Inferior parietal cortex (tissue), 1 donor: ENCODE results near the gene UTP11.

Experiments used
- DNase-seq: peaks from one replicate; pipeline ENCODE4 v3.0.0-alpha.2; 2016; ENCODE audit errors: extremely low spot score

Gene UTP11

GRCh38 chr1:38046333-38046883 lies 33.9 kb downstream of the UTP11 start, which contains the start of gene POU3F1:
Gene POU3F1, minus strand, starts transcription at chr1:38046793. Its CDS starts 50 bp downstream, at chr1:38046743.
- DNase-seq: no peak

- DNase-seq: peak; percentile 79
Measured at GRCh38 chr1:38046884-38047602, 34.5 kb downstream of the UTP11 start.

DNA sequence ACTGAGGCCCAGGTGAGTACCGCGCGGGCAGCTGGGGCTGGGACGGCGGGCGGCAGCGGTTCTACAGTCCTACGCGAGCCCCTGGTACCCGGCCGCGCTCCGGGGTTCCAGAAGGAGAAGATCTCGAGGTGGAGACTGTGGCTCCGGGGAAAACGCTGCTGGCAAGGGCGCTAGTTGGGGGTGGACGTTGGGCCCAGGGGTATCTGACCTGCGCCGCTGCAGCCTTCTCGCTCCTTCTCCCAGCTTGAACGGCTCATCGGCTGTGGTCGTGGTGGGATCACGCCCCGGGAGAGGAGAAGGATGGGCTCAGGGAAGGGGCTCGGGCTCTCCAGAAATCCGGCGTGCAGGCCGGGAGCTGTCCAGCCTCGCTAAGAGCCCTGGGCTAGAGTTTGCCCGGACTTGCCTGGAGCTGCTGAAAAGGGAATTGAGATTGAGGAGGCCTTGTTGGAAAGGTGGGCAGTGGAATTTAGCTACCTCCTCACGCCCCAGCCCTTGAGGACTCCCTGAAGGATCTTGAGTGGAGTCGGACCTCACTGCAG lies 35.1 kb downstream of the UTP11 start:
- DNase-seq: no peak

GRCh38 chr1:38050397-38051078 lies 38.0 kb downstream of the UTP11 start:
- DNase-seq: no peak

DNA sequence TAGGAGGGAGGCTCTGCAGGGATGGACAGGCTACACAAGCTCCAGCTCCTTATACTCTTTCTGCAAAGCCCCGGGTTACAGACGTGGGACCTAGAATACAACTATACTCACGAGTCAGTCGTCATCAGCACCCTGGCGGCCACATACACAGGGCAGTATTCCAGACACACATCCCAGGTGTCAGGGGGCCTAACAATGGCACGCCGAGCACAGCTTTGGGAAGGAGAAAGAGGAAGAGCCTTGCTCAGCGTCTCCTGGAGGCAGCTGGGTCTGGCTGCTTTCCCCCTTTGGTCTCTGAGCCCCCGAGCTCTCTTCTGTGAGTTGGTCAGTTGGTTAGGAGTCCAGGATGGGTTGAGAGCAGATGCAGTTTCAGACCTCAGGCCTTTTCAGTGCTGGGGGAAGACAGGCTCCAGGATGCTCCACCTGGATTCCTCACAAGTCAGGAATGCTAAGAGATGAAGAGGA lies 38.6 kb downstream of the UTP11 start:
- DNase-seq: no peak

DNA sequence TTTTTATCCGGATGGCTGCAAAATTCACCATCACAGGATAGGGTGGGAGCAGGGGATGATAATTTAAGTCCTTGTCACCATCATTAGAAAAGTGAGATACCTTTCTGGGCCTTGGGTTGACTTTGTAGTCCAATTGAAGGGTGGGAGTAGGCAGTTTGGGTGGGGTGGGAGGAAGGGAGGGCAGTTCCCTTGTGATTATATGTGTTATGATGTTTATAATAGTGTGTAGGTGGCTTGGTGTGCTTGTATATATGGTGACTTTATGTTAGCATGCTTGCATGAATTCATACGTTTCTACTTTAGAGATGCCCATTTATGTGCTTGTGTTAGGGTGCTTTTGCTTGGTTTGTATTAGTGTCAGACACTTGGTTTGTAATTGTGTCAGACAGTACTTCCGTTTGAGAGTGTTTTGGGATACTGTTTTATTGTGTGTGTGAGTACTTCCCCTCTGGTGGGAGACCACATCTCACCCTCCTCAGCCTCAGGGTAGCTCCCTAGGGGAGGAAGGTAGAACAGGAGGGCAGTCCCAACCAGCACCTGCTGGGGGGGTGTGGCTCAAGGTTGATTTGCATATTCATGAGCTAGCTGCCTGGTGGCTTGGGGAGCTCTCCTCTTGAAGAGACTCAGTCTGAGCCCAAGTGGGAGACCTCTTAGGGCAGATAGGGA lies 40.3 kb downstream of the UTP11 start:
- no peak for DNase-seq

DNA sequence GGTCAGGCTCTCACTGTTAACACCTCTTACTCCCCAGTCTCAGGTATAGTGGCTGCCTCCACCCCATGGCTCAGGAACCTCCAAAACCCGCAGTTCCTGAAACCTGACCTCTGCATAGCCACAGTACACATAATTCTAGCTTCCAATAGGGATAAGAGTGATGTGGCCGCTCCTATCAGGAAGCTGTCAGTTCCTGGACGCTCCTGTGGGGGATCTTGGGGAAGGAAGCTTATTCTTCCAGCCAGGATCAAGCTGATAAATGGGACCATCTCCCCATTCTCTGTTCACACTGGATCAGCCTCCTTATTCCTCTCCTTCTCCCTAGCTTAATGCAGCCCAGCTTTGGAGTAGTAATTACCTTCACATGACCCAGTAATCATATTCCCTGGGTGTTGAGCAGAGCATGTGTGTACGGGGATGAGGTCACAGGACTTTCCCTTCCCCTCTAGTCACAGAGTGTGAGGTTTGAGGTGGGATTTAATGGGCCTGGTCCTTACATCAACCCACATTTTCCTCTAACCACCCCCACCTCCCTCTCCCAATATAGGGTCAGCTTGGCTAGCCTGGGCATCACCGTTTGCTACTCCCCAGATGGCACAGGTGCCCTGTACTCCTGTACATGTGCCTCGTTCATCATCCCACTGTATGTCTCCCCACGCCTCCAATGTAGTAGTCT lies 41.0 kb downstream of the UTP11 start:
- no peak for DNase-seq

DNA sequence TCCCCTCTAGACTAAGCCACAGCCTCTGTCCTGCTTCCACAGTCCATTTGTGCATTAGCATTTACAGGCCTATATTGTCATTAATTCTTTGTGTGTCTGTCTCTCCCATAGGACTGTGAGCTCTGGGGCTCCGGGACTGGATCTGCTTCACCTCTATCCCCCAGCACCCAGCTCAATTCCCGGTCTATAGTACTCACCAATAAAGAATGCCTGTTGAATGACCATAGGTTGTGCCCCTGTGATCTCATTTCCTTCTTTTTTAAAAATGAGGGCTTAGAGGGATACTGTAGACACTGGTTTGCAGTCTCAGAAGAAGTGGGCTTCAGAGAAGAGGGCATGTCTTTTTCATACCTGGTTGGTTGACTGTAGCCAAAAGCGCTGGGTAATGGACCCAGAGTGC lies 42.9 kb downstream of the UTP11 start:
- no peak for DNase-seq

GRCh38 chr1:38055965-38056364 lies 43.4 kb downstream of the UTP11 start:
- DNase-seq: no peak

GRCh38 chr1:38059635-38060250 lies 47.2 kb downstream of the UTP11 start:
- no peak for DNase-seq

DNA sequence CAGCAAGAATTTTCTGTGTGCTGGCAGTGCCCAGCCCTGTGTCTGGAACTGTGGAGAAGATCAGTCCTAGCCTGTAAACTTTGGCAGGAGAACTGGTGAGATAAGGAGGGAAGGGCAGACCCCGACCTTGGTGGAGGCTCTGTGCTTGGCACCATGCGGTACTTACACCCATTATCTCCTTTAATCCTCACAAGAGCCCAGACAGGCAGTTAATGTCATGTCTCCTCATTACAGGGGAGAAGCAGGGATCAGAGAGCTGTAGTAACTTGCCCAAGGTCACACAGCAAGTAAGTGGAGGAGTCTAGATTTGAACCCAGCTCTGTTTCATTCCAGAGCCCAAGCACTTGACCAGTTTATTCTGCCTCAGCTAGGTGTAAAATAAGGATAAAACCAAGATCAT lies 48.0 kb downstream of the UTP11 start:
- no peak for DNase-seq

DNA sequence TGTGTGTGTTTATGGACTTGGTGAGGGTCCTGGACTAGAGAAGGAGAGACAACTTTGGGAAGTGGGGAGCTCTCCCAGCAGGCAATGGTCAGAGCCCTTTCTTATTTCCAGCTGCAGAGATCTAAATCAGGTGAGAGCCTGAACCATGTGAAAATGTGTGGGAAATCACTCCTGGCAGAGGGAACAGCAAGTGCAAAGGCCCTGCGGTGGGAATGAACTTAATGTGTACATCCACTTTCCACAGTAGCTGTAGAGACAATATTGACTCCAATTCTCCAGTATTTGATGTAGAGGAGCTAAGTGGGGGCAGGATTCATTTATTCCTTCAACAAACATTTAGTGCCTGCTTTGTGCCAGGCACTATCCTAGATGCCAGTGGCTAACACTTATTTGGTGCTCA lies 48.8 kb downstream of the UTP11 start:
- no peak for DNase-seq

- no peak for DNase-seq
Measured at GRCh38 chr1:38061883-38062328, 49.4 kb downstream of the UTP11 start.

DNA sequence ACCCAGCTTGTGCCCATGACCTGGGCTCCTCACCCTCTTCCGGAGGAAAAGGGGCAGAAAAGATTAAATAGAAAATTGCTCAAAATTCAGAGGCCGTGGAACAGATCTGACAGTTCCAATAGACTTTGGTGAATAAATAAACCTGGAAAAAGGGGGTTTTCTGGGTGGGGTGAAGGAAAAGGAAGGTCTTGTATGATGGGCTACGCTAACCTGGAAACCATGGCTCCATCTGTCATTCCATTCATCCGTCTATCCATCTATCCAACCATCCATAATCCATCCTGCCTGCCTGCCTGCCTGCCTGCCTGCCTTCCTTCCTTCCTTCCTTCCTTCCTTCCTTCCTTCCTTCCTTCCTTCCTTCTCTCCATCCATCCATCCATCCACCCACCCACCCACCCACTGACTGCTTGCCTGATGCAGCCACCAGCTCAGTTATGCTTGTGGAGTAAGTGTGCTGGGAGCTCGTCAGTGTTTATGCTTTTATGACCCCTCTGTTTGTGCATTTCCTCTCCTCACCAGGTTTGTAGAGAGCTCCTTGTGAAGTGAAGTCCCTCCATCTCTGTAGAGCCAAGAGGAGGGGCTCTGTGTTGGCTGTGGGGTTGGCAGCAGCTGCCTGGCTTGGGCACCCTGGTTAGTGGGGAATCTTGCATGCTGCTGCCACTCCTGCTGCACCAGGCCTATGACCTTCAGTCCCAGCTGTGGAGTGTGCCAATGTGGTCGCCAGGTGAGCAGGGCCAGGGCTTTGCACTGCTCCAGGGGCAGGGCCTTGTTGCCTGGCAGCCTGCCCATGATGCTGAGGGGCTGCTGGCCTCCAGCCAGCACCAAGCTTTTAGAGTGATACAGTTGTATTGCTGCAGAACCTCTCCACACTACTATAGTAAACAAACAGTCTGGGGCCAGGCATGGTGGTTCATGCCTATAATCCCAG lies 50.1 kb downstream of the UTP11 start:
- DNase-seq: no peak

GRCh38 chr1:38063616-38064015 lies 51.1 kb downstream of the UTP11 start:
- DNase-seq: no peak

DNA sequence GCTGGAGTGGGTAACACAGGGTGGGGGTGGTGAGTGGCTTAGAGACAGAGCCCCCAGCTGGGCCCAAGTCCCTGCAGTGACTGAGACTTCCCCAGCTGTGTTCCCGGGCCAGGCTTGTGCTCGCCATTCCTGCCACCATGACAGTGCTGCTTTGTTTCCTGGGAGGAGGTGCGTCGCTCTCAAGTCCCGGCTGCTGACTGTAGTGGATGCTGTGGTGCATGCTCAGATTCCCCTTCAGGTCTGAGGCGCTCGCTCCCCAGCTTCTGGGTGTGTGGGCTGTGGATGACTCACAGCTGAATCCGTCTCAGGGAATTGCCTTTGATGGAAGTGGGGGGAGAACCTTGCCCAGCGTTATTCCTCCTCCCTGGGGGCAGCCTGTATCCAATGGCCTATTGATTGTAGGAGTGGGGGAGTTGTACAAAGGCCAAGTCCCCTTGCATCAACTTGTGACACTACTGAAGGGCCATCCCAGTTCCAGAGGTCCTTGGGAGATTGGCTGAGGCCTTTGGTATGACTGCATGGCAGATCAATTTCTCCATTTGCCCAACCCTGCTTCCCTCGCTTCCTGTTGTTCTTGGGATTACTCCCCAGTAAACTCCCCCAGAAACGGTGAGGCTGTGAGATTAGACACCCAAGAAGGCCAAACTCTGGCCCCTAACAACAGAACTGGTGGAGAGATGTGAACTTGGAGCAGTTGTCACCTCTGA lies 51.8 kb downstream of the UTP11 start:
- peak; percentile 24 for DNase-seq

DNA sequence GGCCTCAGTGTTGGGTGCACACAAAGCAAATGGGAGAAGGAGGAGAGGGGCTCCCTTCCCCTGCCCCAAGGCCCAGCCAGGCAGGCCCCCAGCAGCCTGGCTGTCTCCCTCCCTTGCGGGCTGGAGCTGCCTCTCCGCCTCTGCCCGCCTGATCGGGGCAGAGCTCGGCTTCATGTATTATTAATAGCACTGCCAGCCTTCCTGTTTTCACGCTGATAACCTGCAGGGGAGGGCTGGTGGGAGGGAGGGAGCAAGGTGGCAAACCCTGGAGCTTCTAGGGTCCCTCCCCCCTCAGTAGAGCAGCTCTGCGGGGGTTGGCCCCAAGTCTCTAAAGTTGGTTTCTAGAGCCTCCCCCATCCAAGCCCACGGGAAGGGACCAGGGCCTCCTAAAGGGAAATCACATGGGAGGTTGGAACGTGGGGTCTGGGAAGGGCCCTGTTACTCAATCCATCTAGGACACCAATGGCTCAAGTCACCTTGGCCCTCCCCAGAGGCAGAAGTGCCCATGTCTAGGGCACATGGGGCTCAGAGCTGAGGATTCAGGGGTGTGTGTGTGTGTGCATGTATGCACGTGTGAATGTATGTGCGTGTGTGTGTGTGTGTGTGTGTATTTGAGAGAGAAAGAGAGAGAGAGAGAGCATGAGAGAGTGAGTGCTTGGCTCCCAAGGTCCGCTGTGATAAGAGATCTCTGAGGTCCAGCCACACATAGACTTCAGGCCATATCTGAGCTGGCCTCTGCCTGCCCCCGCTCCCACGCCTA lies 55.9 kb downstream of the UTP11 start:
- DNase-seq: no peak

DNA sequence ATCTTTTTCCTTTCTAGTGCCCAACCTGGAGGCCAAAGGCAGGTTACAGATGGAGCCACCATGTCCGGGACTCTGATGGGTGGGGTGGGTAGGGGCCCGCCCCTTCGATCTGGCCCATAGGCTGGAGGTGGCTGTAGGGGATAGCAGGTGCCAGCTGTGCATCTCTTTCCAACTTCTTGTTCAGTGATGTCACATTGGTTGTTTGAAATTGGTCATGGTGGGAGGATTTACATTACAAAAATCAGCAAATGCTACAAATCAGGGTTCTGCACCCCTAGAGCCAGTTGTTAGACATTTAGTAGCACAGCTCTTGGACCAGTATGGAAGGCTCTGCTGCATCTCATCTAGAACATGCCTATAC lies 56.4 kb downstream of the UTP11 start:
- DNase-seq: no peak
